ENCODE measurements around the gene IPCEF1. TPM values are rescaled to one million over a fixed set of nuclear protein-coding genes. Genes with fewer than 3 reads are reported as not detected.

Gene IPCEF1
- total and polyA plus RNA-seq, 2 of the 4 experiments (the other 2 are of a cell fraction), result under 0.01 to 0.03 TPM

DNA sequence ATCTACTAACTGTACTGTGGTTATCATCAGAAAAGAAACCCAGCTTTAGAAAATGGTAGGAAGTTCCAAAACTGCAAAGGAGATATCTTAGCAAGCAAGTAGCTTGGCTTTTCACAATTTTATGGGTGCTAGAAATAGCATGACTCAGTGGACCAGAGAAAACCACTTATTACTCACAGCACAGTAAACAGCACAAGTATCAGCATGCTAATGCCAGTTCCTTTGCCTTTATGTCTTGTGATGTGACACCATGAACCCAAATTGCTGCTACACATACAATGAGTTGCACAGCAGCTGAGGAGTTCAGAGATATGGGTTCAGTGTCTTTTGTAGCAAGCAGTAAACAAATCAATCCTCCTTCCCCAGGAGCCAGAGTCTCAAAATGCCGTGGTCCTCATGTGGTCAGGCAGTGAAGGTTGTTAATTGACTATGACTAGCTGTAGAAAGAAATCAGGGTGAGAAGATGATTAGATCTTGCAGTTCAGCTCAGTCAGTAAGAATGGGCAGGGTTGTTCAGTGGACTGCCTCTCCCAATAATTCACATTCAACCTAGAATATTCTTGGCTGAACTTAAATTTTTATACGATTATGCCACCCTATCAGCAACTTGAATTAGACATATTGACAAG lies 244.3 kb downstream of the IPCEF1 start:
- no peaks in the 10 kb centered on the region; the same call in 1 of the 2 replicates for H3K9me3 ChIP-seq (ENCODE audit: control insufficient read depth, insufficient read depth, low read length)
- H2AK9ac ChIP-seq (replicated peaks; ENCODE audit: low read depth, low read length, poor library complexity), result no peak overlapping the region
- no peak overlapping the region for H3K56ac ChIP-seq (ENCODE audit: extremely low read depth, insufficient read depth, low read length)
- no TSS peak for BruUV-seq (replicated peaks)
- no peaks in the 10 kb centered on the region for H3K36me3 ChIP-seq (ENCODE audit: control insufficient read depth, insufficient read depth, low read length)
- intact Hi-C loops (cut with micrococcal nuclease) (no loop called here), in situ Hi-C loops (cut with MboI; ENCODE audit: low sequenced_read_pairs) (no loop called here), dilution Hi-C loops (cut with HindIII; ENCODE audit: low sequenced_read_pairs, unreplicated experiment) (no loop called here)
- no peak overlapping the region for H3K4me3 ChIP-seq (ENCODE audit: insufficient read depth, low read depth, low read length)
- H4K91ac ChIP-seq (ENCODE audit: insufficient read depth, low read depth, low read length), result no peak overlapping the region
- H3K18ac ChIP-seq (ENCODE audit: low read depth, low read length), result no peak overlapping the region
- no CpG with 5 or more reads among the region's 2 CpGs for WGBS, 2 experiments (ENCODE audit: extremely low coverage in 2 of 2, insufficient read length in 1 of 2)
- H3K4me1 ChIP-seq (ENCODE audit: control insufficient read depth, insufficient read depth, low read length), result no peaks in the 10 kb centered on the region
- no peaks in the 10 kb centered on the region for H3K9me1 ChIP-seq (ENCODE audit: insufficient read depth, low read length)
- ChIA-PET POLR2A (ENCODE audit: unreplicated experiment) (no interaction called here), CTCF (interaction anchor here (0.6 to 1.2 kb wide), 2 partner anchors 12 to 42 kb away, joined by 4 read pairs; no protein-coding TSS in a partner anchor)
- H2BK15ac ChIP-seq (ENCODE audit: low read depth, low read length), result no peak overlapping the region
- no peak overlapping the region for H3K14ac ChIP-seq (replicated peaks; ENCODE audit: low read depth, low read length)
- H2AK5ac ChIP-seq (ENCODE audit: low read depth, low read length), result no peak overlapping the region
- no peaks in the 10 kb centered on the region for H4K20me1 ChIP-seq (ENCODE audit: insufficient read depth, low read length)
- H3K4ac ChIP-seq (ENCODE audit: low read depth, low read length), result no peak overlapping the region
- H2BK5ac ChIP-seq (ENCODE audit: low read depth, low read length, poor library complexity, severe bottlenecking), result no peak overlapping the region
- H2BK20ac ChIP-seq (ENCODE audit: low read depth, low read length), result no peak overlapping the region
- no peaks in the 10 kb centered on the region for H3K27me3 ChIP-seq (ENCODE audit: control insufficient read depth, insufficient read depth, low read length)
- H3K9ac ChIP-seq (ENCODE audit: low read depth, low read length), result no peak overlapping the region
- H2BK120ac ChIP-seq (ENCODE audit: low read depth, low read length), result no peak overlapping the region
- no peak overlapping the region for H4K5ac ChIP-seq (ENCODE audit: low read depth, low read length)
- no peak overlapping the region for H4K8ac ChIP-seq (ENCODE audit: low read depth in 2 of 2, low read length in 2 of 2)
- H3K4me2 ChIP-seq (ENCODE audit: low read depth, low read length), result no peak overlapping the region
- no peak overlapping the region for H2AFZ ChIP-seq (replicated peaks; ENCODE audit: low read length, poor library complexity)
- H3K27ac ChIP-seq (ENCODE audit: insufficient read depth, low read length), result no peak overlapping the region
- TF ChIP-seq, protein P1, sequence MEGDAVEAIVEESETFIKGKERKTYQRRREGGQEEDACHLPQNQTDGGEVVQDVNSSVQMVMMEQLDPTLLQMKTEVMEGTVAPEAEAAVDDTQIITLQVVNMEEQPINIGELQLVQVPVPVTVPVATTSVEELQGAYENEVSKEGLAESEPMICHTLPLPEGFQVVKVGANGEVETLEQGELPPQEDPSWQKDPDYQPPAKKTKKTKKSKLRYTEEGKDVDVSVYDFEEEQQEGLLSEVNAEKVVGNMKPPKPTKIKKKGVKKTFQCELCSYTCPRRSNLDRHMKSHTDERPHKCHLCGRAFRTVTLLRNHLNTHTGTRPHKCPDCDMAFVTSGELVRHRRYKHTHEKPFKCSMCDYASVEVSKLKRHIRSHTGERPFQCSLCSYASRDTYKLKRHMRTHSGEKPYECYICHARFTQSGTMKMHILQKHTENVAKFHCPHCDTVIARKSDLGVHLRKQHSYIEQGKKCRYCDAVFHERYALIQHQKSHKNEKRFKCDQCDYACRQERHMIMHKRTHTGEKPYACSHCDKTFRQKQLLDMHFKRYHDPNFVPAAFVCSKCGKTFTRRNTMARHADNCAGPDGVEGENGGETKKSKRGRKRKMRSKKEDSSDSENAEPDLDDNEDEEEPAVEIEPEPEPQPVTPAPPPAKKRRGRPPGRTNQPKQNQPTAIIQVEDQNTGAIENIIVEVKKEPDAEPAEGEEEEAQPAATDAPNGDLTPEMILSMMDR (conservative IDR thresholded peaks at IDR 0.05; ENCODE audit: low read depth, low read length), result no peak
- TF ChIP-seq CEBPB (IDR thresholded peaks at IDR 0.05; ENCODE audit: low read depth, low read length) (no peak), FOS (IDR thresholded peaks at IDR 0.05; ENCODE audit: low read depth, low read length) (no peak), RFX5 (IDR thresholded peaks at IDR 0.05; ENCODE audit: low read depth, low read length) (no peak), MAZ (IDR thresholded peaks at IDR 0.05; ENCODE audit: borderline replicate concordance, low read depth, low read length) (no peak), MAFK (IDR thresholded peaks at IDR 0.05; ENCODE audit: low read depth, low read length) (no peak), RCOR1 (IDR thresholded peaks at IDR 0.05; ENCODE audit: insufficient replicate concordance, low read length) (no peak), CHD1 (IDR thresholded peaks at IDR 0.05; ENCODE audit: low read depth, low read length) (no peak), NFE2L2 (IDR thresholded peaks at IDR 0.05; ENCODE audit: low read depth, low read length) (no peak), BHLHE40 (IDR thresholded peaks at IDR 0.05; ENCODE audit: low read depth, low read length) (no peak), RAD21 (IDR thresholded peaks at IDR 0.05; ENCODE audit: low read length) (no peak), MXI1 (IDR thresholded peaks at IDR 0.05; ENCODE audit: borderline replicate concordance, low read depth, low read length) (no peak), SMC3 (IDR thresholded peaks at IDR 0.05; ENCODE audit: low read depth, low read length) (no peak)
- TF ChIP-seq, protein P2, sequence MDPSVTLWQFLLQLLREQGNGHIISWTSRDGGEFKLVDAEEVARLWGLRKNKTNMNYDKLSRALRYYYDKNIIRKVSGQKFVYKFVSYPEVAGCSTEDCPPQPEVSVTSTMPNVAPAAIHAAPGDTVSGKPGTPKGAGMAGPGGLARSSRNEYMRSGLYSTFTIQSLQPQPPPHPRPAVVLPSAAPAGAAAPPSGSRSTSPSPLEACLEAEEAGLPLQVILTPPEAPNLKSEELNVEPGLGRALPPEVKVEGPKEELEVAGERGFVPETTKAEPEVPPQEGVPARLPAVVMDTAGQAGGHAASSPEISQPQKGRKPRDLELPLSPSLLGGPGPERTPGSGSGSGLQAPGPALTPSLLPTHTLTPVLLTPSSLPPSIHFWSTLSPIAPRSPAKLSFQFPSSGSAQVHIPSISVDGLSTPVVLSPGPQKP (IDR thresholded peaks at IDR 0.05; ENCODE audit: borderline replicate concordance, low read depth, low read length), result no peak
- TF ChIP-seq, protein P3, sequence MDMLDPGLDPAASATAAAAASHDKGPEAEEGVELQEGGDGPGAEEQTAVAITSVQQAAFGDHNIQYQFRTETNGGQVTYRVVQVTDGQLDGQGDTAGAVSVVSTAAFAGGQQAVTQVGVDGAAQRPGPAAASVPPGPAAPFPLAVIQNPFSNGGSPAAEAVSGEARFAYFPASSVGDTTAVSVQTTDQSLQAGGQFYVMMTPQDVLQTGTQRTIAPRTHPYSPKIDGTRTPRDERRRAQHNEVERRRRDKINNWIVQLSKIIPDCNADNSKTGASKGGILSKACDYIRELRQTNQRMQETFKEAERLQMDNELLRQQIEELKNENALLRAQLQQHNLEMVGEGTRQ (IDR thresholded peaks at IDR 0.05; ENCODE audit: low read depth, low read length), result no peak
- no peak for ATAC-seq (ENCODE audit: low read depth)
- no peak for DNase-seq
- no peaks in the 10 kb centered on the region for H3K79me1 ChIP-seq (ENCODE audit: low read depth in 1 of 2, low read length in 2 of 2)
- no peak overlapping the region for H3K23ac ChIP-seq (ENCODE audit: low read depth, low read length)
